Raji (cell line): ENCODE data around the gene H6PD.

ENCODE experiments used
- POLR2A ChIP-seq: IDR thresholded peaks from 2 replicates; pipeline ENCODE4 v1.6.1; 2011; ENCODE audit warnings: low read depth, low read length, control low read depth; ENCODE audit not compliant: insufficient read depth

Gene H6PD

DNA sequence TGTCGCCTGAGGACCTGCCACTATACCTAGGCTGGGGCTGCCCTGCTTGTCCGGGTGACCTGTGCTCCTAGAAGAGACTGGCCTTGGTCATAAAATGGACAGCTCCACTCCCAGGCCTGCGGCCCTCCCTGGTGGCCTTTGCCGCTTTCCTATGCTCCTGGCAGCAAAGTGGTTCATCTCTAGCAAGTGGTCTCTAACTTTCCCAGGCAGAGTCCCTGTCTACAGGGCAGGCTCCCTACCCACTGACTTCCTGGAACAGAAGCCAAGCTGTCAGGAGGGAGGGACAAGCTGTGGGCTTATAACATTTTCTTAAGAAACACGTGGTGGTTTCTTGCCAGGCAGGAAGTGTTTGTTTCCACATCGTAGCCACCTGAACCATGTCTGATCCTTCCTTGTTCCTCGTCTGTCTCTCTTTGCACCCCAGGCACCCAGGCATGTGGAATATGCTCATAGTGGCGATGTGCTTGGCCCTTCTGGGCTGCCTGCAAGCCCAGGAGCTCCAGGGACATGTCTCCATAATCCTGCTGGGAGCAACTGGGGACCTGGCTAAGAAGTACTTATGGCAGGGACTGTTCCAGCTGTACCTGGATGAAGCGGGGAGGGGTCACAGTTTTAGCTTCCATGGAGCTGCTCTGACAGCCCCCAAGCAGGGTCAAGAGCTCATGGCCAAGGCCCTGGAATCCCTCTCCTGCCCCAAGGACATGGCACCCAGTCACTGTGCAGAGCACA, 10.1 kb downstream of the H6PD start:
- no peak for TF ChIP-seq POLR2A

DNA sequence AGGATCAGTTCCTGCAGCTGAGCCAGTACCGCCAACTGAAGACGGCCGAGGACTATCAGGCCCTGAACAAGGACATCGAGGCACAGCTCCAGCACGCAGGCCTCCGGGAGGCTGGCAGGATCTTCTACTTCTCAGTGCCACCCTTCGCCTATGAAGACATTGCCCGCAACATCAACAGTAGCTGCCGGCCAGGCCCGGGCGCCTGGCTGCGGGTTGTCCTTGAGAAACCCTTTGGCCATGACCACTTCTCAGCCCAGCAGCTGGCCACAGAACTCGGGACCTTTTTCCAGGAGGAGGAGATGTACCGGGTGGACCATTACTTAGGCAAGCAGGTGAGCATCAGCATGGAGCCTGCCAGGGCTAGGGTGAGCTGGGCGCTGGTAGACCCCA, 10.7 kb downstream of the H6PD start:
- no peak for TF ChIP-seq POLR2A

DNA sequence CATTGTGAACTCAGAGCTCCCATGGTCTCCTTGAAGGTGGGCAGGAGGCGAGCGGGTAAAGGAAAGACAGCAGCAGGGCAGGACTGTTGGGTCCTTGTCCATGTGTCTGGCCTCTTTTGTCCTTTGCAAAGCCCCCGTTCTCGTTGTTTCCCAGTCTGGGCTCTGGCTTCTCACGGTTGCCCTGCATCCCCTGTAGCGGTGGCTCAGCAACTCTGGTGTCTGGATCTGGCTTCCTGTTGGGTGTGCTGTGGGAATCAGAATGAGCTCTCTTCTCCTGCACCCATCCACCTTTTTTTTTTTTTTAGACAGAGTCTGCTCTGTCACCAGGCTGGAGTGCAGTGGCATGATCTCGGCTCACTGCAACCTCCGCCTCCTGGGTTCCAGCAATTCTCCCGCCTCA, 11.1 kb downstream of the H6PD start:
- TF ChIP-seq POLR2A, result no peak

DNA sequence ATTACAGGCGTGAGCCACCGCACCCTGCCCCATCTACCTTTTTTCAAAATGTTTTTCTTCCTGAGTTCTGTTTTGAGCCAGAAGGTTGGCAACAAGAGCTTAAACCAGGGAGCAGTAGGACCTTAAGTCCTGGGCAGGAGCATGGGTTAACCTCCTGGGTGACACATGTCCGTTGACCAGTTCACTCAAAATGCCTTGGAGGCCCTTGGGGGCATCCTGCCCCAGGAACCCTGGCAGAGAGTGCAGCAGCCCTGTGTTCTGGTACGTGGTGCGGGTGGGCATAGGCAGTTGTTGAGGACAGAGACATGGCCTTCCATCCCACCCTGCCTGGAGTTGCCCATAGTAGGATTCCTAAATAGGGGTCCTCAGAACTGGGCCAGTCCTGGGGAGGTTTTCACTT, 11.6 kb downstream of the H6PD start:
- TF ChIP-seq POLR2A, result no peak

DNA sequence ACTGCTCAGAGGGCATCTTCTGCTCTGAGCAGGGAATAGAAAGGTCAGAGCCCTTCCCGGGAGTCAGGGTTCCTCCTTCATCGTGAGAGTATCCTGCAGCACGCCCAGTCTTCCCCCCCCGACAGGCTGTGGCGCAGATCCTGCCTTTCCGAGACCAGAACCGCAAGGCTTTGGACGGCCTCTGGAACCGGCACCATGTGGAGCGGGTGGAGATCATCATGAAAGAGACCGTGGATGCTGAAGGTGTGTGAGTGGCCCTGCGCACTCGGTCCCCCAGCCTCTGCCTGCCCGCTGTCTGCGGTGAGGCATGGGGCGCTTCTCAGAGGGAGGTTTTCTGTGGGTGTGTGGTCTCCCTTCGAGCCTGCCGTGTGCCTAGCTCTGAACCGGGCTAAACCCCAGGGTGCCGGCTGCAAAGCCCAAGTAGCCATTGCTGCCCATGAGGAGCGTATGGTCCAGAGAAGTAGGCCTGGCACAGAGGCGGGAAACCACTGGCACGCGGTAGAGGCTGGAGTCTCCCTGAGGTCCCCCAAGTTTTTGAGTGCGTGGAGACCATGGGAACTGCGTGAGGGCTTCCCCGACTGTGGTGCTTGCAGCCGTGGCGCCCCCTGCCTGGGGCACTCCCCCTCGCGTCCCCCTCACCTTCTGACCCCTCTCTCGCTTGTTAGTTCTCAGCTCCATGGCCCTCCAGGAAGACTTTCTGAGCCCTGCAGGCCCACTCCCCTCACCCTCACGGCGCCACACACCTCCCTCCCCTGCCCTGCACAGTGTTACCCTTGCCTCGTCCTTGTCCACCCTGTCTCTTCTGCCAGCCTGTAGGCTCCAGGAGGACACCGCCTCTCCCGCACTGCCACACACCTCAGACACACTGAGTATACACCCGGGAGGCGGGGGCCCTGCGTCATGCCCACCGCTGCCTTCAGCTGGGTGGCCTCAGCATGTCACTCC, 12.5 kb downstream of the H6PD start:
- TF ChIP-seq POLR2A, result no peak

DNA sequence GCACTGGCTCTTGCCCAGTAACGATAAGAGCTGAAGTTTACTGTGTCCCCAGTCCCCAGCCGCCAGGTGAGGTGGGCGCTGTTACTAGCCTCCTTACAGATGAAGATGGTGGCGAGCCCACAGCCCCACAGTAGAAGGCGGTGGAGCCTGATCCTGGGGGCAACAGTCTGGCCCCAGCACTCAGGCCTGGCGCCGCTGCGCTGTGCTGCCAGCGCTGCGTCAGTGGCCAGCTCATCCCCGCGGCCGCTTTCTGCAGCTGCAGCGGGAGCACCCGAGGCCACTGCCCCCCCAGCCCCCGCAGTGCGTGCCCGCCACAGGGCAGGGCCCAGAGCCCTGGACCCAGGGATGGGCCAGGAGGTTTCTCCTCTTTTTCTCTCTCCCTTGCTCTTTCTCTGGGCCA, 13.3 kb downstream of the H6PD start:
- no peak for TF ChIP-seq POLR2A

DNA sequence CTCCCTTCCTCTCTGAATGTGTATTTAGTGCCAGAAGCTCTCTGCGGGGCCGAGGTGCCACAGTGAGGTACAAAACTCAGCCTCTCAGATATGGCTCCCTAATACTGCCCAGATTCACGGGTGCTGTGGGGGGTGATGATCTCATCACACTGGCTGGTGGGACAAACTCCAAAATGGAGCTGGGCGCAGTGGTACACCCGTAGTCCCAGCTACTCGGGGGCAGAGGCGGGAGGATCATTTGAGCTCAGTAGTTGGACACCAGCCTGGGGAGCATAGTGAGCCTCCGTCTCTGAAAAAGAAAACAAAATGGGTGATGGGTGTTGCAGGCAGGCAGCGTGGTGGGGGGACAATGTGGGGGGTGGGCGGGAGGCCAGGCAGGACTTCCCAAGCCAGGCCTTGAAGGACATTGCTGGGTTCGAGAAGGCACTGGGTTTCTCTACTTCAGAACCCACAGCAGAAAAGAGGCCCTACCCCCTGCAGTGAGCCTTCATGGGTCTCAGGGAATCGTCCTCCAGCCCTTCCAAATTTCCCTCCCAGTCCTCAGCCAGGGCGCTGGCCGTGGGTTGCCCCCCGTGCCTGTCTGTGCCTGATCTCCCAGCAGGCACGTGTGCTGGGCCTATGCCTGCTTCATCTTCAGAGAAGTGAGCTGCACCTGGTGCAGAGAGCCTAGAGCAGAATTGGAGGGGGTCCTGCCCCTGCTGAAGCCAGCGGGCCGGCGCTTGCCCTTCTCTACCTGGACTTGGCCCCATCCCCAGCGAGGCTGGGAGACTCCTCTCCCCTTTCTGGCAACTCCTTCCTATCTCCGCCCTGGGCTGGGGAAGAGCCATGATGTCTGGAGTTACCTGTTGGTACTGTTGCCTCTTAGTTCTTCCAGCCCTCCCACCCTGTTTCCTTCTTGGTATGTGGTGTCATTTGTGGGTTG, 14.0 kb downstream of the H6PD start:
- no peak for TF ChIP-seq POLR2A

DNA sequence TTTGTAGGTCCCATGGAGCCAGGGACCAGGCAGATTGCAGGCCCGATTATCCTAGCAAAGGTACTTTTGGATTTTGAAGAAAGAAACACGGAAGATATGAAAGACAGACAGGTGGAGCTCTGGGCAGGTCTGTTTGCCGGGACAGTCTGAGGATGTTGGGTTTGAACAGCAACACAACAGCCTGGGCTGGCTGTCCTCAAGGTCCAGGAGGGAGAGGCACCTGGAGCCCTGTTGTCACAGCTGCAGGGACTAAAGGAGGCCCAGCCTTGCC, 14.6 kb downstream of the H6PD start:
- no peak for TF ChIP-seq POLR2A

DNA sequence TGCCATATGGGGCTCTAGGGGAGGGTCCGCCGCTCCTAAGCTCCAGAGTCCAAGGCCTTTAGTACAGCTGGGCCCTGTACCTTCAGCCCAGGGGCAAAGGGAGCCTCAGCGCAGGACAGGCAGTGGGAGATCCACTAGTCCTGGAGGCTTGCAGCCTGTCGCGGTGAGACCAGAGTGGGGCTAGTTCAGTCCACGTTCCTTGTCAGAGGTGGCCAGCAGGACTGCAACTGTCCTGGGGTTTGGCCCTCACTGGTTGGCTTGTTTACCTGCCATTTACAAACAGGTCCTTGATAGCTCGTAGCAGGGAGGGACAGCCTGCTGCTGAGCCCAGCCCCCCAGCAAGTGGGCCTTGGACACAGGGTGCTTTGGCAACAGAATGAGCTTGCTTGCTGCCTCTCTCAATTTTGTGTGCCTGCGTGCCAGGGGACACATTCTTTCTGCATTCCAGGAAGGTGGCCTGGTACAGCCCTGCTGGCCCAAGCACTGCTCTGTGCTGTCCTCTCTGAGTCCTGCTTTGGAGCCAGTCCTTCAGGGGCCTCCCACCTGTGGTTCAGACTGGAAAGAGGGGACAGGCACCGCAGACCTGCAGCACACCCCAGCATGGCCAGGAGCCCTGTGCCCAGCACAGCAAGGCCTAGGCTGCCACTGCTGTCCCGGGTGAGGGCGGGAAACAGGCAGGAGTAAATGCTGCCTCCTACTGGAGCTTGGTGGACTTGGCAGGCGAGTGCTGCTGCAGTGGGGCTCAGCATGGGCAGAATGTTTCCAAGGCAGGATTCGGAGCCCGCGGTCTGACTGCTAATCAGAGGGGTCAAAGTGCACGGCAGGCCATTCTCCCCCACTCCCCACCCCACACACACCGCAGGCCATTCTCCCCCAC, 15.2 kb downstream of the H6PD start:
- no peak for TF ChIP-seq POLR2A

DNA sequence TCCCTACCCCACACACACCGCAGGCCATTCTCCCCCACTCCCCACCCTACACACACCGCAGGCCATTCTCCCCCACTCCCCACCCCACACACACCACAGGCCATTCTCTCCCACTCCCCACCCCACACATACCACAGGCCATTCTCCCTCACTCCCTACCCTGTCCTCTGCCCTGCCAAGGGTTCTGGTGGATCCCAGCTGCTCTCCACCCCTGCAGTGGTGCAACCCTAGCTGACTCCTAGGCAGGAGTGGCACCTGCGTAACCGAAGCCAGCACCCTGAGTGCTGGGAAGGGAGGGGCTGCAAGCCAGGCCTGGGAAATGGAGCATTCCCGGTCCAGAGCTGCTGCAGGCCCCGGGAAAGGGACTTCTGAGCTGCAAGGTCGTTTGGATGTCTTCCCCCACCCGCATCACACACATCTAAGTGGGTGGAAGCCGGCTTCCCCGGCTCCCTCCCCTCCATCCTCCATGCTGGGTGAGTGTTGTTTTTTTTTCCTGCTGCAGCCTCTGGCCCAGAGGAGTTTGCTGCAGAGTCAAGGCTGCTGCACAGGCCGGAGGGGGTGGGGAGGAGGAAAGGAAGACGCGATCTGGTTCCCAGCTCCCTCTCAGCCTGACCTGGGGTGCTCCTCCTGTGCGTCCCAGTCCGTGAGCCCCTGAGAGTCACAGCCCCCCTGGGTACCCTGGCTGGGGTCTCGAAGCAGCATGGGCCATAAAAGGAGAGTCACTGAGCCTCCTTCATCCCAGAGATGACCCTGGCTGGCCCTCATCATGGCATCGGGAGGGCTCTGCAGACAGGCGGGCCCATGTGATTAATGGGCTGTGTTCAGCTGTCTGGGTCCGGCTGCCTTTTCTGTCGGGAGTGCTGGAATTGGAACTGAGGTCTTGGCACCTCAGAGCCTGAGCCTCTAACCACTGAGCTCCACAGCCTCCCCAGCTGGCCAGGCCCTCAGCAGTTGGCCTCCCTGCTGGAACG, 16.1 kb downstream of the H6PD start:
- TF ChIP-seq POLR2A, result no peak

DNA sequence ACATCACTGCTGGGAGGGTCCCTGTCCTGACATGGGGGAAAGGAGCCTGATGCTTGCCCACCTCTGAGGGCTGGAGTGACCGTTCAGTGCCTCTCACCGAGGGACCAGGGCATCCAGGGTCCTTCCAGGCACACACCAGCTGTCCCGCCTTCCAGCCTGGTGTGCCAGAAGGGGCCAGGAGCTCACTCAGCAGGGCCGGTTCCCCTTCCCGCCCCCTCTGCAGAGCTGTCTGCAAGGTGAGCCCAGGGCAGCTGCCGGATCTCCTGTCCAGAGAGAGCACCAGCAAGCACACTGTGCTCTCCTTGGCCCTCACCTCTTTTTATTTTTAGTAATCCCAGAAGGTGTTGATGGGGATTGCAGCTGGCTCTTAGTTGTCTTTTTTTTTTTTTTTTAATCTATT, 16.9 kb downstream of the H6PD start:
- no peak for TF ChIP-seq POLR2A

DNA sequence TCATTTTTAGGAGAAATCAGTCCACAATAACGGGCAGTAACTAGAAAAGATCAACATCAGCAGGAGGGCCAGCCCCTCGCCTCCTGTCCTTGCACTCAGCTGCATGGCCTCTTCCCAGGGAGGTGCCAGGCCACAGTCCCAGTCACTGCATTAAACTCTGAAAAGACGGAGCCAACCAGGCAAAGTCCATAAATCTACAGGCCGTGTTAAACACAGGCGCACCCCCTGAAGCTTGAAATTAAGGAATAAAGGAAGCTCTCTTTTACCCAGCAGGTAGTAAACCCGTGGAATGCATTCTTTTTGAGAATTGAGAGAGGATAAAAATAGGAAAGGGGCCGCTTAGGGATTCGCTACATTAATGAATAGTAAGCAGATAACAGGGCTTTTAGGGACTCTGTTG, 18.4 kb downstream of the H6PD start:
- no peak for TF ChIP-seq POLR2A

DNA sequence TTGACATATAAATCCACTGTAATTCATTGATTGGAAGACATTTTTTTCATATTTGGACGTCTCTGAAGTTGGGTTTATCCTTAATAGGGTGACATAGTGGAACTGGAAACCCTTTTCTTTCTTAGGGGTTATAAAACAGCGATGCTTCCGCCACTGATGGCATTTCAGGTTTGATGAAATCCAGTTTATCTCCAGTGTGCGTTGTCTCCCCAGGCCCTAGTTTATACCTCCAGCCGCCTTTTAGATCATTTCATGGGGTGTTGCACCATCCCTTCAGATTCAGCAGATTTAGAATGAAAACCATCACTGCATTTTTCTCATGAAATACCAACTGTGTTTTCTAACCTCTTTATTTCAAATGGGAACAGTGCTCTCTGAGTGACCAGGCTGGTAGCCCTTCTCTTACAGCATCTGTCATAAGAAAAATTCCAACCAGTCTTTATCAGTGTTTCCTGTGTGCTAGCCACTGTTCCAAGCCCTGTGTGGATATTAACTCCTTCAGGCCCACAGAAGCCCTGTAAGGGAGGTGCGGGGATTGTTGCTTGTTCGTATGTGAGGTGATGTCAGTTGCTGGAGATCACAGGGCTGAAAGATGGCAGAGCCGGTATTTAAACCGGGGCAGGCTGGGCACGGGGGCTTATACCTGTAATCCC, 19.0 kb downstream of the H6PD start:
- TF ChIP-seq POLR2A, result no peak
